Activated CD8-positive, alpha-beta T cell treated with anti-CD3 and anti-CD28 coated beads for 36 hours (primary cell): ENCODE results near the gene INPP5J. TPM values are rescaled to one million over a fixed set of nuclear protein-coding genes. Genes with fewer than 3 reads are reported as not detected.

Experiments
- ATAC-seq: fragments of 200-7000 bp; cut with Tn5 transposase; one replicate; pipeline ENCODE4 v1.10.0; 2021; ENCODE audit warnings: mild to moderate bottlenecking, moderate library complexity
- CTCF ChIA-PET: fragments of 350-600 bp; sonication (Branson Sonifier 250); formaldehyde crosslinking; loops from one replicate; lab custom pipeline; 2021; ENCODE audit warnings: antibody characterized with exemption; lab: Charles Lee
- POLR2A ChIA-PET: fragments of 350-600 bp; sonication (Branson Sonifier 250); formaldehyde crosslinking; loops from one replicate; lab custom pipeline; 2021; ENCODE audit warnings: antibody characterized with exemption; lab: Charles Lee
- DNase-seq: peaks from one replicate; pipeline ENCODE4 v3.0.0-alpha.2; 2020
- H3K27ac Mint-ChIP-seq: one replicate; pipeline ENCODE4 v1.8.0; 2021; ENCODE audit warnings: mild to moderate bottlenecking, mixed read lengths
- H3K27me3 Mint-ChIP-seq: one replicate; pipeline ENCODE4 v1.8.0; 2021; ENCODE audit warnings: mixed read lengths
- H3K36me3 Mint-ChIP-seq: one replicate; pipeline ENCODE4 v1.8.0; 2021; ENCODE audit warnings: low read depth, mixed read lengths
- H3K4me1 Mint-ChIP-seq: one replicate; pipeline ENCODE4 v1.8.0; 2021; ENCODE audit warnings: low read depth, mixed read lengths
- H3K4me3 Mint-ChIP-seq: one replicate; pipeline ENCODE4 v1.8.0; 2021; ENCODE audit warnings: mild to moderate bottlenecking, moderate library complexity, mixed read lengths
- H3K9me3 Mint-ChIP-seq: one replicate; pipeline ENCODE4 v1.8.0; 2021; ENCODE audit warnings: mixed read lengths
- intact Hi-C: fragments of 100-400 bp; cut with micrococcal nuclease; formaldehyde crosslinking; loops from one replicate; pipeline ENCODE4 v1.10.0; 2022
- total RNA-seq, 2 experiments: library from RNA; stranded (reverse); gene quantifications; one replicate each; pipeline ENCODE4 v1.2.3, GENCODE V29; 2021
- TF ChIP-seq, protein P1 (sequence below): fragments of 200-600 bp; IDR thresholded peaks from one replicate; pipeline ENCODE4 v1.8.0; 2022; ENCODE audit warnings: antibody characterized with exemption, mild to moderate bottlenecking

Gene INPP5J
- total RNA-seq, 2 experiments from 2014 or later, result 0.09 to 0.29 TPM

DNA sequence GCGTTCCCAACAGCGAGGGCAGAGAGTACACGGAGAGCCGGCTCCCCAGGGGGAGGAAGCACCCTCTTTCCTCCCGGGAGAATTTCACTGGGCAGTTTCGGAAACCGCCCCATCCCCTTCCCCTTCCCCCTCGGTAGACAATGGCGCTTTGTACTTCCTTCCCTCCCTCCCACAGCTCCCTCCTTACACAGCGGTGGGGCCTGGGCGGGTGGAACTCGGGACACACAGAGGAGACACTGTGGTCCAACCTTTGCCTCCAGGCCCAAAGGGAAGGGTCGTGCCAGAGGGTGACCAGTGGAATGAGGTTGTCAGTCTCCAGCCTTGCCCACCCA lies 37.3 kb upstream of the INPP5J start:
- TF ChIP-seq, protein P1, sequence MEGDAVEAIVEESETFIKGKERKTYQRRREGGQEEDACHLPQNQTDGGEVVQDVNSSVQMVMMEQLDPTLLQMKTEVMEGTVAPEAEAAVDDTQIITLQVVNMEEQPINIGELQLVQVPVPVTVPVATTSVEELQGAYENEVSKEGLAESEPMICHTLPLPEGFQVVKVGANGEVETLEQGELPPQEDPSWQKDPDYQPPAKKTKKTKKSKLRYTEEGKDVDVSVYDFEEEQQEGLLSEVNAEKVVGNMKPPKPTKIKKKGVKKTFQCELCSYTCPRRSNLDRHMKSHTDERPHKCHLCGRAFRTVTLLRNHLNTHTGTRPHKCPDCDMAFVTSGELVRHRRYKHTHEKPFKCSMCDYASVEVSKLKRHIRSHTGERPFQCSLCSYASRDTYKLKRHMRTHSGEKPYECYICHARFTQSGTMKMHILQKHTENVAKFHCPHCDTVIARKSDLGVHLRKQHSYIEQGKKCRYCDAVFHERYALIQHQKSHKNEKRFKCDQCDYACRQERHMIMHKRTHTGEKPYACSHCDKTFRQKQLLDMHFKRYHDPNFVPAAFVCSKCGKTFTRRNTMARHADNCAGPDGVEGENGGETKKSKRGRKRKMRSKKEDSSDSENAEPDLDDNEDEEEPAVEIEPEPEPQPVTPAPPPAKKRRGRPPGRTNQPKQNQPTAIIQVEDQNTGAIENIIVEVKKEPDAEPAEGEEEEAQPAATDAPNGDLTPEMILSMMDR, result peak; percentile 25
- ChIA-PET CTCF (interaction anchor here (0.6 to 6.1 kb wide), 26 partner anchors 9 to 323 kb away, joined by 3 to 44 read pairs (median 6); partner anchors contain the start of genes MORC2, SELENOM and TUG1), POLR2A (interaction anchor here (0.8 to 8.1 kb wide), 24 partner anchors 8 to 797 kb away, joined by 3 to 52 read pairs (median 4); partner anchors contain the start of genes MORC2, PATZ1, PIK3IP1 and SELENOM)

DNA sequence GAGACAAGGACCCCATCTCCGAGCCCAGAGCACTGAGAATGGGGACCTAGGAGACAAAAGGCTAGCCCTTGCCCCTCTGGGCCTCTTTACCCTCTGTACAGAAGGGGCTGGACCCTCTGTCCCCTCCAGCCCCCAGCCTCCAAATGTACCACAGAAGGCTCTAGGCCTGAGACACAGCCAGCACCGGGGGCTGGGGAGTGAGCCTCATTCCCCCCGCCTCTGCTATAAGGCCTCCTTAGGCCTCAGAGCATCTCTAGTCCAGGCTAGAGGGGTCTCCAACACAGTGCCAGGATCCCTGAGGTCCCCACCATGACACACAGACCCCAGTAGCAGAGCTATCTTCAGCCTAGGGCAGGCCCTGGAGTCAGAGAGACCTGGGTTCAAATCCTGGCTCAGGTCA lies 36.8 kb upstream of the INPP5J start:
- peaks cover 22% of the 10 kb centered on the region for H3K4me1 Mint-ChIP-seq
- TF ChIP-seq, protein P1, result no peak
- ATAC-seq (no peak), DNase-seq (no peak)
- ChIA-PET CTCF (interaction anchor here (0.9 to 6.1 kb wide), 13 partner anchors 8 to 323 kb away, joined by 3 to 44 read pairs (median 9); partner anchors contain the start of genes MORC2, SELENOM and TUG1), POLR2A (interaction anchor here (1.5 to 8.1 kb wide), 3 partner anchors 24 to 162 kb away, joined by 4 to 52 read pairs (median 5); partner anchors contain the start of genes MORC2 and TUG1)
- no peak overlapping the region for H3K27ac Mint-ChIP-seq
- peak overlapping the region; percentile 97 for H3K4me3 Mint-ChIP-seq
- intact Hi-C loops, result loop anchor here (10.0 kb wide), 1 partner anchor 321 kb away; no protein-coding TSS in a partner anchor
- peaks cover 4% of the 10 kb centered on the region for H3K36me3 Mint-ChIP-seq
- H3K27me3 Mint-ChIP-seq, result no peaks in the 10 kb centered on the region
- H3K9me3 Mint-ChIP-seq, result no peaks in the 10 kb centered on the region

More for the DNA sequence above, 37.3 kb upstream of the INPP5J start:
- H3K9me3 Mint-ChIP-seq, result no peaks in the 10 kb centered on the region
- peaks cover 4% of the 10 kb centered on the region for H3K36me3 Mint-ChIP-seq
- no peaks in the 10 kb centered on the region for H3K27me3 Mint-ChIP-seq
- H3K4me3 Mint-ChIP-seq, result peak overlapping the region; percentile 97
- peaks cover 24% of the 10 kb centered on the region for H3K4me1 Mint-ChIP-seq
- peak overlapping the region; percentile 93 for H3K27ac Mint-ChIP-seq
- ATAC-seq, result no peak
- intact Hi-C loops, result loop anchor here (10.0 kb wide), 1 partner anchor 321 kb away; no protein-coding TSS in a partner anchor
- no peak for DNase-seq

DNA sequence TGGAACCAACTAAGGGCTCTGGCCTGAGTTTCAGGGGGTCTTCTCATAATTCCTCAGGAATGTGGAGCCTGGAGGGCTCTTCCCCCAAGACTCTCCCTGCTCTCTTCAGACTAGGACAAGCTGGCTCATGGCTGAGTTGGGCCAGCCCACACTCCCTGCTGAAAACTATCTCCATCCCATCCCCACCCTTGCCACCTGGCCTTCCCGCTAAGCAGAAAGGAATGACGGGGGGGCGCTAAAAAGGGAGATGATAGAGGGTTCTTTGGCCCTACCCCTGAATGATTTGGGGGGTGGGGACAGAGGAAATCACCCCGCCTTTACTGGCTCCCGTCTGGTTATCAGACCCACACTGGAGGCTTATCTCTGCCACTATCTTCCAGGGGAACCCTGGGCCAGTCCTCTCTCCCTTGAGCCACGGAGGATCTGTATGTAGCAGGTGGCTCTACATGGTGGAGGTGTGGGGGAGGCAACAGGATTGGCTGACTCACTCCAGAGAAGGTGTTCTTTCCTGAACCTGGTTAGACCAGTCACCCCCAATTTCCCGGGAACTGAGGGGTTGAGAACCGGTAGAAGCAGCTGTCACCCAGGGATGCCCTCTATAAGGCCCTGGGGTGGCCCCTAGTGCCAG lies 35.9 kb upstream of the INPP5J start:
- Mint-ChIP-seq H3K27ac (no peak overlapping the region), H3K27me3 (no peaks in the 10 kb centered on the region), H3K9me3 (no peaks in the 10 kb centered on the region), H3K4me3 (no peak overlapping the region), H3K4me1 (peaks cover 18% of the 10 kb centered on the region), H3K36me3 (peaks cover 4% of the 10 kb centered on the region)
- intact Hi-C loops, result loop anchor here (10.0 kb wide), 1 partner anchor 322 kb away; no protein-coding TSS in a partner anchor
- TF ChIP-seq, protein P1, result no peak
- ChIA-PET POLR2A (interaction anchor here (0.7 to 8.1 kb wide), 2 partner anchors 118 to 981 kb away, joined by 3 to 52 read pairs; partner anchors contain the start of genes MORC2 and TUG1), CTCF (interaction anchor here (1.4 to 4.7 kb wide), 3 partner anchors 63 to 134 kb away, joined by 3 to 38 read pairs (median 9); partner anchors contain the start of genes MORC2 and TUG1)
- DNase-seq, result no peak
- no peak for ATAC-seq

DNA sequence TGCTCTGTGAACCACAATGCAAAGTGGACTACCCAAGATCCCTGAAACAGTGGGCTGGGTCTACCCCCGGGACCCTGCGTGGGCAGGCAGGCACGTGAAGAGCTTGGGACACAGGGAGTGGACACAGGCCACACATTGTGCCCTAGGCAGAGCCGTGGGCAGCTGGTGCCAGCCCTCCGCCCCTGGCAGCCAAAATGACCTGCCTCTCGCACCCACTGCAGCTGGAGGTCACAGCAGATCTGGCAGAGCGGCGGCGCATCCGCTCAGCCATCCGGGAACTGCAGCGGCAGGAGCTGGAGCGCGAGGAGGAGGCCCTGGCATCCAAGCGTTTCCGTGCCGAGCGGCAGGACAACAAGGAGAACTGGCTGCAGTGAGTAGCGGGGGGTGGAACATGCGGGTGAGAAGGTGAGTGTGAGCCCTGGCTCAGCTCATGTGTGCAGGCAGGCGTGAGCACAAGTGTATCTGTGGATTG lies 35.0 kb upstream of the INPP5J start:
- intact Hi-C loops, result loop anchor here (10.0 kb wide), 1 partner anchor 323 kb away; no protein-coding TSS in a partner anchor
- ChIA-PET POLR2A (interaction anchor here (0.7 to 0.9 kb wide), 2 partner anchors 138 to 982 kb away, joined by 3 read pairs; no protein-coding TSS in a partner anchor), CTCF (interaction anchor here (1.4 to 2.8 kb wide), 3 partner anchors 20 to 62 kb away, joined by 3 to 8 read pairs (median 5); partner anchors contain the start of gene SELENOM)
- Mint-ChIP-seq H3K36me3 (peaks cover 2% of the 10 kb centered on the region), H3K4me1 (peaks cover 9% of the 10 kb centered on the region), H3K9me3 (no peaks in the 10 kb centered on the region), H3K4me3 (no peak overlapping the region), H3K27ac (no peak overlapping the region), H3K27me3 (no peaks in the 10 kb centered on the region)
- TF ChIP-seq, protein P1, result no peak
- DNase-seq (no peak), ATAC-seq (no peak)
